ENCODE data around the gene IL12A. TPM values are rescaled to one million over a fixed set of nuclear protein-coding genes. Genes with fewer than 3 reads are reported as not detected.

IL12A gene
- total and polyA plus RNA-seq, 4 donors: 0.08 to 0.25 (median 0.09) TPM; not detected in 1

GRCh38 chr3:159995091-159995490 is 6.5 kb downstream of the IL12A start (continued):
- no peak for TF ChIP-seq EGR1 (IDR thresholded peaks at IDR 0.05; ENCODE audit: low read depth in 2 of 2)
- TF ChIP-seq JUND (IDR thresholded peaks at IDR 0.05): no peak
- TF ChIP-seq MAX (IDR thresholded peaks at IDR 0.05): no peak
- TF ChIP-seq NR2F2 (IDR thresholded peaks at IDR 0.05): no peak

DNA sequence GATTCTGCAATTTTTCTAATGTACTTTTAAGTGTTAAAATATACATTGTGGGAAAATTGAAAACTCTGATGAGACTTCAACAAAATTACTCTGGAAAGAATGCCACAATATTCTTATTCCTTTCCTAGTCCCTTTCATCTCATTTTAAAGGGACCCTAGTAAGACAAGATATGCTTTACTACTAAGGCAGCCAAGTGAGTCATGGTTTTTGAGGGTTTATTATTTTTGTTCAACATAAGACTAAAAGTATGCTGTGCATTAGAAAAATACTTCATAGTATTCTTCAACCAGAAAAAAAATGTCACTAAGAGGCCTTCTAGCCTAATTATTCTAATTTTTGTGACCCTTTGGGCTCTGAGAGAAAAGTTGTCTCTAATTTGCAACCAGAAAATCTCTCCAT is 7.4 kb downstream of the IL12A start:
- TF ChIP-seq TAF1 (conservative IDR thresholded peaks at IDR 0.05) (no peak), YY1 (IDR thresholded peaks at IDR 0.05) (no peak), RAD21 (IDR thresholded peaks at IDR 0.05) (no peak), JUND (IDR thresholded peaks at IDR 0.05) (no peak), HNF4G (IDR thresholded peaks at IDR 0.05) (no peak), GABPA (IDR thresholded peaks at IDR 0.05 in 1 of 2, conservative IDR thresholded peaks at IDR 0.05 in 1 of 2) (no peak), HNF4A (conservative IDR thresholded peaks at IDR 0.05) (no peak), NR2F2 (IDR thresholded peaks at IDR 0.05) (no peak), REST (IDR thresholded peaks at IDR 0.05) (no peak)
- DNase-seq (ENCODE audit: low spot score): no peak
- Histone ChIP-seq H3K27me3 (ENCODE audit: control insufficient read depth in 4 of 4, insufficient read depth in 4 of 4, low read length in 3 of 4) (no peaks in the 10 kb centered on the region), H3K4me1 (ENCODE audit: control insufficient read depth in 4 of 4, insufficient read depth in 4 of 4, low read length in 3 of 4) (no peaks in the 10 kb centered on the region), H3K9me3 (ENCODE audit: control insufficient read depth in 4 of 4, low read length in 3 of 4) (no peaks in the 10 kb centered on the region), H3K27ac (ENCODE audit: low read depth in 1 of 2, low read length in 2 of 2) (no peak overlapping the region), H3K36me3 (ENCODE audit: control insufficient read depth in 4 of 4, insufficient read depth in 3 of 4, low read depth in 1 of 4, low read length in 3 of 4) (no peaks in the 10 kb centered on the region), H3K9ac (ENCODE audit: low read depth in 1 of 2, low read length in 2 of 2) (no peak overlapping the region), H3K4me3 (ENCODE audit: low read depth in 1 of 3, low read length in 3 of 3) (no peak overlapping the region)

- no peaks in the 10 kb centered on the region for H3K9me3 ChIP-seq (ENCODE audit: control insufficient read depth in 4 of 4, low read length in 3 of 4)
- H3K36me3 ChIP-seq (ENCODE audit: control insufficient read depth in 4 of 4, insufficient read depth in 3 of 4, low read depth in 1 of 4, low read length in 3 of 4): no peaks in the 10 kb centered on the region
- no peak for TF ChIP-seq SP1 (IDR thresholded peaks at IDR 0.05)
- TF ChIP-seq TAF1 (conservative IDR thresholded peaks at IDR 0.05): no peak
- TF ChIP-seq HNF4A (conservative IDR thresholded peaks at IDR 0.05): peak; percentile 42 to 57
- no peak for TF ChIP-seq NR2F2 (IDR thresholded peaks at IDR 0.05)
- no peak for TF ChIP-seq MAX (IDR thresholded peaks at IDR 0.05)
- no peak for TF ChIP-seq REST (IDR thresholded peaks at IDR 0.05)
- no peak for TF ChIP-seq RAD21 (IDR thresholded peaks at IDR 0.05)
- TF ChIP-seq GABPA (IDR thresholded peaks at IDR 0.05 in 1 of 2, conservative IDR thresholded peaks at IDR 0.05 in 1 of 2): no peak
- 69% methylated on average over 7 of the region's 7 CpGs for WGBS
- no peaks in the 10 kb centered on the region for H3K4me1 ChIP-seq (ENCODE audit: control insufficient read depth in 4 of 4, insufficient read depth in 4 of 4, low read length in 3 of 4)
- H3K4me3 ChIP-seq (ENCODE audit: low read depth in 1 of 3, low read length in 3 of 3): no peak overlapping the region
- no peak for DNase-seq (ENCODE audit: low spot score)
- no peak overlapping the region for H3K27ac ChIP-seq (ENCODE audit: low read depth in 1 of 2, low read length in 2 of 2)
- H3K27me3 ChIP-seq (ENCODE audit: control insufficient read depth in 4 of 4, insufficient read depth in 4 of 4, low read length in 3 of 4): no peaks in the 10 kb centered on the region
- H3K9ac ChIP-seq (ENCODE audit: low read depth in 1 of 2, low read length in 2 of 2): no peak overlapping the region
Observed at GRCh38 chr3:159996959-159997358, 8.3 kb downstream of the IL12A start.

Measured in liver (tissue), 9 donors.